Measurements from ENCODE around the gene TRMT11.

The TRMT11 gene

GRCh38 chr6:126069449-126069848, 83.1 kb downstream of the TRMT11 start:
- H2BK5ac ChIP-seq (ENCODE audit: low read length): no peak overlapping the region
- H3K4ac ChIP-seq (ENCODE audit: low read length): no peak overlapping the region
- no peak overlapping the region for H3K4me3 ChIP-seq (ENCODE audit: low read length in 2 of 2)
- no CpG with 5 or more reads among the region's 6 CpGs for WGBS, 2 donors (ENCODE audit: extremely low coverage in 2 of 2, insufficient read length in 2 of 2, insufficient replicate concordance in 1 of 2)
- H3K9me3 ChIP-seq (replicated peaks in 1 of 2; ENCODE audit: control insufficient read depth in 2 of 2, insufficient read depth in 1 of 2, low read depth in 1 of 2, low read length in 2 of 2): peaks cover 3 to 12% of the 10 kb centered on the region in 2 donors
- H2BK120ac ChIP-seq (ENCODE audit: low read depth, low read length): no peak overlapping the region
- no peaks in the 10 kb centered on the region for H3K79me1 ChIP-seq (ENCODE audit: low read depth, low read length)
- no peak overlapping the region for H2BK15ac ChIP-seq (ENCODE audit: low read length)
- H3K9ac ChIP-seq (ENCODE audit: low read depth, low read length, poor library complexity): no peak overlapping the region
- H2AK5ac ChIP-seq (ENCODE audit: low read depth, low read length): no peak overlapping the region
- H3K14ac ChIP-seq (ENCODE audit: low read length): no peak overlapping the region
- H3K18ac ChIP-seq (ENCODE audit: low read length): no peak overlapping the region
- H2AFZ ChIP-seq (ENCODE audit: low read length): no peak overlapping the region
- H3K27me3 ChIP-seq (ENCODE audit: control insufficient read depth in 3 of 3, insufficient read depth in 3 of 3, low read depth in 1 of 3, low read length in 3 of 3): no peaks in the 10 kb centered on the region
- no peak overlapping the region for H2BK12ac ChIP-seq (ENCODE audit: low read length)
- H4K91ac ChIP-seq (ENCODE audit: low read depth, low read length, poor library complexity): no peak overlapping the region
- peaks cover 0 to 1% of the 10 kb centered on the region in 2 donors for H3K36me3 ChIP-seq (replicated peaks in 1 of 2; ENCODE audit: control insufficient read depth in 2 of 2, insufficient read depth in 2 of 2, low read length in 2 of 2)
- no peak overlapping the region for H3K4me2 ChIP-seq (ENCODE audit: insufficient read depth, low read length, poor library complexity, severe bottlenecking)
- no peak for DNase-seq (ENCODE audit: low spot score)
- peaks cover 0 to 3% of the 10 kb centered on the region in 2 donors for H3K4me1 ChIP-seq (ENCODE audit: control insufficient read depth in 2 of 2, insufficient read depth in 1 of 2, low read depth in 1 of 2, low read length in 2 of 2)
- no peak overlapping the region for H4K8ac ChIP-seq (ENCODE audit: low read depth, low read length)
- no peak overlapping the region for H3K23ac ChIP-seq (ENCODE audit: low read depth, low read length, poor library complexity)
- H3K27ac ChIP-seq (replicated peaks; ENCODE audit: low read length): no peak overlapping the region

GRCh38 chr6:126071000-126071647, 84.8 kb downstream of the TRMT11 start:
- Histone ChIP-seq H4K8ac (ENCODE audit: low read depth, low read length) (no peak overlapping the region), H3K27me3 (ENCODE audit: control insufficient read depth in 3 of 3, insufficient read depth in 3 of 3, low read depth in 1 of 3, low read length in 3 of 3) (no peaks in the 10 kb centered on the region)
- WGBS, 2 donors (ENCODE audit: extremely low coverage in 2 of 2, insufficient read length in 2 of 2, insufficient replicate concordance in 1 of 2): no CpG with 5 or more reads among the region's 7 CpGs

GRCh38 chr6:126072172-126072571, 85.8 kb downstream of the TRMT11 start:
- Histone ChIP-seq H3K4me2 (ENCODE audit: insufficient read depth, low read length, poor library complexity, severe bottlenecking) (no peak overlapping the region), H3K79me1 (ENCODE audit: low read depth, low read length) (no peaks in the 10 kb centered on the region), H2BK120ac (ENCODE audit: low read depth, low read length) (no peak overlapping the region), H3K9ac (ENCODE audit: low read depth, low read length, poor library complexity) (no peak overlapping the region), H3K36me3 (replicated peaks in 1 of 2; ENCODE audit: control insufficient read depth in 2 of 2, insufficient read depth in 2 of 2, low read length in 2 of 2) (peaks cover 0 to 1% of the 10 kb centered on the region in 2 donors), H4K91ac (ENCODE audit: low read depth, low read length, poor library complexity) (no peak overlapping the region), H3K27me3 (ENCODE audit: control insufficient read depth in 3 of 3, insufficient read depth in 3 of 3, low read depth in 1 of 3, low read length in 3 of 3) (no peaks in the 10 kb centered on the region), H2AFZ (ENCODE audit: low read length) (no peak overlapping the region), H3K14ac (ENCODE audit: low read length) (no peak overlapping the region), H3K18ac (ENCODE audit: low read length) (no peak overlapping the region), H3K23ac (ENCODE audit: low read depth, low read length, poor library complexity) (no peak overlapping the region), H2BK15ac (ENCODE audit: low read length) (no peak overlapping the region), H2BK5ac (ENCODE audit: low read length) (no peak overlapping the region), H3K9me3 (replicated peaks in 1 of 2; ENCODE audit: control insufficient read depth in 2 of 2, insufficient read depth in 1 of 2, low read depth in 1 of 2, low read length in 2 of 2) (peaks cover 1 to 7% of the 10 kb centered on the region in 2 donors), H3K27ac (replicated peaks; ENCODE audit: low read length) (no peak overlapping the region), H2BK12ac (ENCODE audit: low read length) (no peak overlapping the region), H4K8ac (ENCODE audit: low read depth, low read length) (no peak overlapping the region), H3K4me3 (ENCODE audit: low read length in 2 of 2) (no peak overlapping the region), H3K4me1 (ENCODE audit: control insufficient read depth in 2 of 2, insufficient read depth in 1 of 2, low read depth in 1 of 2, low read length in 2 of 2) (peaks cover 0 to 3% of the 10 kb centered on the region in 2 donors), H3K4ac (ENCODE audit: low read length) (no peak overlapping the region), H2AK5ac (ENCODE audit: low read depth, low read length) (no peak overlapping the region)
- no CpG with 5 or more reads among the region's 3 CpGs for WGBS, 2 donors (ENCODE audit: extremely low coverage in 2 of 2, insufficient read length in 2 of 2, insufficient replicate concordance in 1 of 2)
- DNase-seq (ENCODE audit: low spot score): no peak

More at GRCh38 chr6:126071000-126071647, 84.8 kb downstream of the TRMT11 start:
- Histone ChIP-seq H2AFZ (ENCODE audit: low read length) (no peak overlapping the region), H3K4me2 (ENCODE audit: insufficient read depth, low read length, poor library complexity, severe bottlenecking) (no peak overlapping the region), H3K18ac (ENCODE audit: low read length) (no peak overlapping the region), H3K4me3 (ENCODE audit: low read length in 2 of 2) (no peak overlapping the region), H3K4ac (ENCODE audit: low read length) (no peak overlapping the region), H3K9me3 (replicated peaks in 1 of 2; ENCODE audit: control insufficient read depth in 2 of 2, insufficient read depth in 1 of 2, low read depth in 1 of 2, low read length in 2 of 2) (peaks cover 2 to 10% of the 10 kb centered on the region in 2 donors), H2BK120ac (ENCODE audit: low read depth, low read length) (no peak overlapping the region), H3K14ac (ENCODE audit: low read length) (no peak overlapping the region), H4K91ac (ENCODE audit: low read depth, low read length, poor library complexity) (no peak overlapping the region), H2BK12ac (ENCODE audit: low read length) (no peak overlapping the region), H2AK5ac (ENCODE audit: low read depth, low read length) (no peak overlapping the region), H3K9ac (ENCODE audit: low read depth, low read length, poor library complexity) (no peak overlapping the region), H3K36me3 (replicated peaks in 1 of 2; ENCODE audit: control insufficient read depth in 2 of 2, insufficient read depth in 2 of 2, low read length in 2 of 2) (peaks cover 0 to 1% of the 10 kb centered on the region in 2 donors), H3K23ac (ENCODE audit: low read depth, low read length, poor library complexity) (no peak overlapping the region), H2BK5ac (ENCODE audit: low read length) (no peak overlapping the region), H3K27ac (replicated peaks; ENCODE audit: low read length) (no peak overlapping the region), H3K4me1 (ENCODE audit: control insufficient read depth in 2 of 2, insufficient read depth in 1 of 2, low read depth in 1 of 2, low read length in 2 of 2) (peaks cover 0 to 3% of the 10 kb centered on the region in 2 donors), H2BK15ac (ENCODE audit: low read length) (no peak overlapping the region), H3K79me1 (ENCODE audit: low read depth, low read length) (no peaks in the 10 kb centered on the region)
- DNase-seq (ENCODE audit: low spot score): no peak

- no peak overlapping the region for H4K8ac ChIP-seq (ENCODE audit: low read depth, low read length)
- no CpG with 5 or more reads among the region's 2 CpGs for WGBS, 2 donors (ENCODE audit: extremely low coverage in 2 of 2, insufficient read length in 2 of 2, insufficient replicate concordance in 1 of 2)
These were observed 86.5 kb downstream of the TRMT11 start for GRCh38 chr6:126072834-126073233.

More at GRCh38 chr6:126072834-126073233, 86.5 kb downstream of the TRMT11 start:
- Histone ChIP-seq H3K79me1 (ENCODE audit: low read depth, low read length) (no peaks in the 10 kb centered on the region), H3K27ac (replicated peaks; ENCODE audit: low read length) (no peak overlapping the region), H3K4me2 (ENCODE audit: insufficient read depth, low read length, poor library complexity, severe bottlenecking) (no peak overlapping the region), H2BK5ac (ENCODE audit: low read length) (no peak overlapping the region), H3K9me3 (replicated peaks in 1 of 2; ENCODE audit: control insufficient read depth in 2 of 2, insufficient read depth in 1 of 2, low read depth in 1 of 2, low read length in 2 of 2) (peaks cover 1 to 7% of the 10 kb centered on the region in 2 donors), H3K23ac (ENCODE audit: low read depth, low read length, poor library complexity) (no peak overlapping the region), H3K27me3 (ENCODE audit: control insufficient read depth in 3 of 3, insufficient read depth in 3 of 3, low read depth in 1 of 3, low read length in 3 of 3) (no peaks in the 10 kb centered on the region), H3K18ac (ENCODE audit: low read length) (no peak overlapping the region), H2BK12ac (ENCODE audit: low read length) (no peak overlapping the region), H3K9ac (ENCODE audit: low read depth, low read length, poor library complexity) (no peak overlapping the region), H3K4ac (ENCODE audit: low read length) (no peak overlapping the region), H2BK120ac (ENCODE audit: low read depth, low read length) (no peak overlapping the region), H2AFZ (ENCODE audit: low read length) (no peak overlapping the region), H3K36me3 (replicated peaks in 1 of 2; ENCODE audit: control insufficient read depth in 2 of 2, insufficient read depth in 2 of 2, low read length in 2 of 2) (peaks cover 0 to 1% of the 10 kb centered on the region in 2 donors), H2BK15ac (ENCODE audit: low read length) (no peak overlapping the region), H3K4me1 (ENCODE audit: control insufficient read depth in 2 of 2, insufficient read depth in 1 of 2, low read depth in 1 of 2, low read length in 2 of 2) (peaks cover 0 to 3% of the 10 kb centered on the region in 2 donors), H3K14ac (ENCODE audit: low read length) (no peak overlapping the region), H4K91ac (ENCODE audit: low read depth, low read length, poor library complexity) (no peak overlapping the region), H3K4me3 (ENCODE audit: low read length in 2 of 2) (no peak overlapping the region), H2AK5ac (ENCODE audit: low read depth, low read length) (no peak overlapping the region)
- no peak for DNase-seq (ENCODE audit: low spot score)

Measured in neuronal stem cell (in vitro differentiated cells).